ENCODE results near the gene KPNA6.
A peak's percentile ranks its signal among the peaks of the same experiment; 100 is the strongest.

The KPNA6 gene

DNA sequence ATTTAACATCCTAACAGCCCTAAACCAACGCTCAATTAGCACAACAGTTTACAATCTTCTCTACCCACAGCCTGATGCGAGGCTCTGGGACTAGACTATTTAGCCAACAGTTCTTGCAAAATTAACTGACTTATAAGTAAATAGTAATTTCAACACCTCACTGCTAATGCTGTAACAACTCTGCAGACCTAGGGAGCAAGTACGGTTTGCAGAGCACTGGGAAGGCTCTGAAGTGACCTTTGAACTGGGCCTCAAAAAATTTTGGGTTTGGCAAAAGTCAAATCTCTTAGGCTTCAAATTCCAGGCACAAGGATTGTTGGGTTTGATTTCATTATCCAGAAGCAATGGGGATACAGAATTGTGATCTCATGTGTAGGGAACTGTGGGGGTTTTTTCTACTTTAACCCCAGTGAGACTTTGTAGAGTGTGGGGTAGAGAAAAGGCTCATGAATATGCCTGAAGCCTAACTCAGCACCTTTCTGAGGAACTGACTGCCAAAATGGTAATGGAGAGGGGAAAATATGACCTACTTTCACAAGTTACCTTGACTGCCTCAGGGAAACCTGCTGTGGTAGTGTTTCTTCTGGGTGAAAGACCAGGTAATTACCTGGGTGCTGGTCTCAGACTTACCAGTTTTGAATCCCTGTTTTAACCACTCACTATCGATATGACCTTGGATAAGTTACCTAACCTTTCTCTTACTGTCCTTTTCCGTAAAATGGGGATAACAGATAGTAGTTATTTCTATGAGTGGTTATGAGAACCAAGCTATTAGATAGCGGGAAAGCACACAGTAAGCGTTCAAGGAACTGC lies 70.7 kb downstream of the KPNA6 start:
- Histone ChIP-seq H3K79me2 (ENCODE audit: low read length) (peaks cover 34% of the 10 kb centered on the region), H2AFZ (ENCODE audit: low read length) (peak overlapping the region; percentile 96), H3K9ac (ENCODE audit: low read length) (peak overlapping the region; percentile 95; the same call in 1 of the 2 replicates), H3K4me2 (ENCODE audit: low read depth, low read length) (peak overlapping the region; percentile 93; the same call in 1 of the 2 replicates), H3K9me3 (replicated peaks; ENCODE audit: insufficient read depth, low read length) (no peaks in the 10 kb centered on the region), H3K27me3 (replicated peaks; ENCODE audit: insufficient read depth, low read length) (no peaks in the 10 kb centered on the region), H3K27ac (ENCODE audit: low read length) (0 out of 2 replicates have a peak overlapping the region, but pooled peaks have one; percentile 80), H3F3A (ENCODE audit: insufficient read depth, low read length) (peaks cover 14% of the 10 kb centered on the region), H3K4me1 (ENCODE audit: low read length) (peaks cover 16% of the 10 kb centered on the region), H3K4me3 (ENCODE audit: low read length) (peak overlapping the region; percentile 95), H4K20me1 (ENCODE audit: insufficient read depth, low read length) (no peaks in the 10 kb centered on the region), H3K9me2 (replicated peaks; ENCODE audit: insufficient read depth, low read length) (no peaks in the 10 kb centered on the region), H3K36me3 (replicated peaks; ENCODE audit: insufficient read depth, low read length) (peaks cover 5% of the 10 kb centered on the region; the same call in 1 of the 2 replicates)
- no peak for DNase-seq
- TF ChIP-seq, protein P1, sequence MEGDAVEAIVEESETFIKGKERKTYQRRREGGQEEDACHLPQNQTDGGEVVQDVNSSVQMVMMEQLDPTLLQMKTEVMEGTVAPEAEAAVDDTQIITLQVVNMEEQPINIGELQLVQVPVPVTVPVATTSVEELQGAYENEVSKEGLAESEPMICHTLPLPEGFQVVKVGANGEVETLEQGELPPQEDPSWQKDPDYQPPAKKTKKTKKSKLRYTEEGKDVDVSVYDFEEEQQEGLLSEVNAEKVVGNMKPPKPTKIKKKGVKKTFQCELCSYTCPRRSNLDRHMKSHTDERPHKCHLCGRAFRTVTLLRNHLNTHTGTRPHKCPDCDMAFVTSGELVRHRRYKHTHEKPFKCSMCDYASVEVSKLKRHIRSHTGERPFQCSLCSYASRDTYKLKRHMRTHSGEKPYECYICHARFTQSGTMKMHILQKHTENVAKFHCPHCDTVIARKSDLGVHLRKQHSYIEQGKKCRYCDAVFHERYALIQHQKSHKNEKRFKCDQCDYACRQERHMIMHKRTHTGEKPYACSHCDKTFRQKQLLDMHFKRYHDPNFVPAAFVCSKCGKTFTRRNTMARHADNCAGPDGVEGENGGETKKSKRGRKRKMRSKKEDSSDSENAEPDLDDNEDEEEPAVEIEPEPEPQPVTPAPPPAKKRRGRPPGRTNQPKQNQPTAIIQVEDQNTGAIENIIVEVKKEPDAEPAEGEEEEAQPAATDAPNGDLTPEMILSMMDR (IDR thresholded peaks at IDR 0.05; ENCODE audit: low read length) = no peak
- TF ChIP-seq EZH2 (optimal IDR thresholded peaks at IDR 0.05; ENCODE audit: low read depth, low read length) (no peak), EZH2phosphoT487 (IDR thresholded peaks at IDR 0.05; ENCODE audit: low read length) (no peak)

DNA sequence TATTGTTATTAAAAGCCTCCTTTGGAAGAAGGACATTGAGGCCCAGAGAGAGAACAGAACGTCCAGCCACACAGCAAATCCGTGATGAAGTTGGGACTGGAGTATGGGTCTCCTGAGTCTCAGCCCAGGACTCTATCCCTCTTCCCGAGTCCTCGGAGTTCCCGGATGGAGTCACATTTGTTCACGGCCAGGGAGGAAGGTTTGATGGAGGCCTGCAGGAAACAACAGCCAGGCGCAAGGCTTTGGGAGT lies 71.3 kb downstream of the KPNA6 start:
- TF ChIP-seq, protein P1 (IDR thresholded peaks at IDR 0.05; ENCODE audit: low read length) = no peak
- no peak for TF ChIP-seq EZH2 (optimal IDR thresholded peaks at IDR 0.05; ENCODE audit: low read depth, low read length)
- TF ChIP-seq EZH2phosphoT487 (IDR thresholded peaks at IDR 0.05; ENCODE audit: low read length) = no peak
- no peaks in the 10 kb centered on the region for H4K20me1 ChIP-seq (ENCODE audit: insufficient read depth, low read length)
- H3K4me3 ChIP-seq (ENCODE audit: low read length) = peak overlapping the region; percentile 95
- no peaks in the 10 kb centered on the region for H3K9me3 ChIP-seq (replicated peaks; ENCODE audit: insufficient read depth, low read length)
- H2AFZ ChIP-seq (ENCODE audit: low read length) = peak overlapping the region; percentile 96
- peaks cover 16% of the 10 kb centered on the region for H3K4me1 ChIP-seq (ENCODE audit: low read length)
- peaks cover 38% of the 10 kb centered on the region for H3K79me2 ChIP-seq (ENCODE audit: low read length)
- H3K9me2 ChIP-seq (replicated peaks; ENCODE audit: insufficient read depth, low read length) = no peaks in the 10 kb centered on the region
- H3F3A ChIP-seq (ENCODE audit: insufficient read depth, low read length) = peaks cover 14% of the 10 kb centered on the region
- H3K27me3 ChIP-seq (replicated peaks; ENCODE audit: insufficient read depth, low read length) = no peaks in the 10 kb centered on the region
- H3K27ac ChIP-seq (ENCODE audit: low read length) = peak overlapping the region; percentile 80; the same call in 1 of the 2 replicates
- H3K4me2 ChIP-seq (ENCODE audit: low read depth, low read length) = peak overlapping the region; percentile 93
- no peak for DNase-seq
- peaks cover 8% of the 10 kb centered on the region for H3K36me3 ChIP-seq (replicated peaks; ENCODE audit: insufficient read depth, low read length)
- H3K9ac ChIP-seq (ENCODE audit: low read length) = peak overlapping the region; percentile 95; the same call in 1 of the 2 replicates

DNA sequence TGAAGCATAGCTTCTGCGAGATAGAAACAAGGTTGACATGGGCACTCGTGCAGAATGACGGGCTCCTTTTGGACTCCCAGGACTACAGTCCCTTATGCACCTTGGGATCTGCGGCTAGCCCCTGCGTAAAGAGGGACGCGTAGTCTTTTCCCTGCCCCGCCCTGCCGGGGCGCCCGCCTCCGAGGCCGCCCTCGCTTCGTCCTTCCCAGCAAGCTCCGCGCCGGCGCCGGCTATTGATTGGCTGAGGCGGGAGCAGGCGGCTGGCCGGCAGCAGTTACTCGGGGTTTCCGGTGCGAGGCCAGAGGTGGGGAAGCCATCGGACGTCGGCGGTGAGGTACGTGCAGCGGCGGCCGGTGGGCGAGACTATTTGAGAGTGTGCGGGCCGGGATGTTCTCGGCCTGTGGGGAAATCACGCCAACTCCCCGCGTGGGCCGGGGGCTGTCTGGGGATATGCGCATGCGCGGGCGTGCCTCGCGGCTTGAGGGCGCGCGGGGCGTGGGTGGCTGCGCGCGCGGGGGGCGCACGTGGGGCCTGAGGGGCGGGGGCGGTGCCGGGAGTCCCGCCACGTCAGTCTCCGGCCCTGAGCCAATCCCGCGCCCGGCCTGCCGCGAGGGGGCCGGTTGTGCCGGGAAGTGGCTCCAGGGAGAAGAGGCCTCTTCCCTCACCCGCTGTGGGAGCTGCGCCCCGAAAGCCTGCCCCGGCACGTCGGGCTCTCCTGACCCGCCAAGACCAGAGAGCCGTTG lies 71.8 kb downstream of the KPNA6 start, which contains the start of gene TXLNA:
Gene TXLNA (plus strand): TSS at position 233 of the 743 bp plus-strand sequence. CDS start 671 bp downstream, outside the sequence.
- no peaks in the 10 kb centered on the region for H4K20me1 ChIP-seq (ENCODE audit: insufficient read depth, low read length)
- peak within 1 kb of the TSS; percentile 95 for H3K9ac ChIP-seq (ENCODE audit: low read length)
- peaks cover 16% of the 10 kb centered on the region for H3K4me1 ChIP-seq (ENCODE audit: low read length)
- peak within 1 kb of the TSS; percentile 95 for H3K4me3 ChIP-seq (ENCODE audit: low read length)
- TF ChIP-seq EZH2phosphoT487 (IDR thresholded peaks at IDR 0.05; ENCODE audit: low read length) = no peak
- peaks cover 12% of the 10 kb centered on the region for H3K36me3 ChIP-seq (replicated peaks; ENCODE audit: insufficient read depth, low read length)
- peak within 1 kb of the TSS; percentile 96 for H2AFZ ChIP-seq (ENCODE audit: low read length)
- H3K79me2 ChIP-seq (ENCODE audit: low read length) = peaks cover 43% of the 10 kb centered on the region
- H3K27me3 ChIP-seq (replicated peaks; ENCODE audit: insufficient read depth, low read length) = no peaks in the 10 kb centered on the region
- peak within 1 kb of the TSS; percentile 80; the same call in 1 of the 2 replicates for H3K27ac ChIP-seq (ENCODE audit: low read length)
- H3F3A ChIP-seq (ENCODE audit: insufficient read depth, low read length) = peaks cover 14% of the 10 kb centered on the region
- H3K9me2 ChIP-seq (replicated peaks; ENCODE audit: insufficient read depth, low read length) = no peaks in the 10 kb centered on the region
- no peaks in the 10 kb centered on the region for H3K9me3 ChIP-seq (replicated peaks; ENCODE audit: insufficient read depth, low read length)
- peak within 1 kb of the TSS; percentile 93 for H3K4me2 ChIP-seq (ENCODE audit: low read depth, low read length)
- DNase-seq = peak; percentile 91
